ENCODE data around the gene ELFN1.

DNA sequence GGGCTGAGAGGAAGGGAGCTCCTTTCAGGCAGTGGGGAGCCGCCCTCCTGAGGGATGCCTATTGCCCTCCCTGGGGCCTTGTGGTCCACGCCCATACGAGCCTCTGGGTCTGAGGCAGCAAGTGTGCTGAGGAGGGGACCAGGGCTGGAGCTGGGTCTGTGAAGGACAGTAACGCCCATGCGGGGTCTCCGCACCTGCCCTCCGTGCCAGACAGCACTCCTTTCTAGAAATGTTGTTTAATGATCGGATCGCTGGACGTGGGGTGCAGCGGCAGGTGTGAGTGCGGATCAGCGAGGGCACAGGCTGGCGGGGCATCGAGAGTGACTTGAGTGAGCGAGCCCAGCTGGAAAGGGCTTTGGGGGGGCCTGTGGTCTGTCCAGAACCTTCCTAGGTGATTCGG, 70.1 kb downstream of the ELFN1 start:
- TF ChIP-seq SIN3A (IDR thresholded peaks at IDR 0.05; ENCODE audit: borderline replicate concordance, low read depth, low read length) (no peak), CTCF (IDR thresholded peaks at IDR 0.05) (no peak), RAD21 (IDR thresholded peaks at IDR 0.05; ENCODE audit: low read length) (no peak), JUND (IDR thresholded peaks at IDR 0.05) (no peak), GABPA (IDR thresholded peaks at IDR 0.05; ENCODE audit: low read depth) (no peak)
- TF ChIP-seq, protein P1, sequence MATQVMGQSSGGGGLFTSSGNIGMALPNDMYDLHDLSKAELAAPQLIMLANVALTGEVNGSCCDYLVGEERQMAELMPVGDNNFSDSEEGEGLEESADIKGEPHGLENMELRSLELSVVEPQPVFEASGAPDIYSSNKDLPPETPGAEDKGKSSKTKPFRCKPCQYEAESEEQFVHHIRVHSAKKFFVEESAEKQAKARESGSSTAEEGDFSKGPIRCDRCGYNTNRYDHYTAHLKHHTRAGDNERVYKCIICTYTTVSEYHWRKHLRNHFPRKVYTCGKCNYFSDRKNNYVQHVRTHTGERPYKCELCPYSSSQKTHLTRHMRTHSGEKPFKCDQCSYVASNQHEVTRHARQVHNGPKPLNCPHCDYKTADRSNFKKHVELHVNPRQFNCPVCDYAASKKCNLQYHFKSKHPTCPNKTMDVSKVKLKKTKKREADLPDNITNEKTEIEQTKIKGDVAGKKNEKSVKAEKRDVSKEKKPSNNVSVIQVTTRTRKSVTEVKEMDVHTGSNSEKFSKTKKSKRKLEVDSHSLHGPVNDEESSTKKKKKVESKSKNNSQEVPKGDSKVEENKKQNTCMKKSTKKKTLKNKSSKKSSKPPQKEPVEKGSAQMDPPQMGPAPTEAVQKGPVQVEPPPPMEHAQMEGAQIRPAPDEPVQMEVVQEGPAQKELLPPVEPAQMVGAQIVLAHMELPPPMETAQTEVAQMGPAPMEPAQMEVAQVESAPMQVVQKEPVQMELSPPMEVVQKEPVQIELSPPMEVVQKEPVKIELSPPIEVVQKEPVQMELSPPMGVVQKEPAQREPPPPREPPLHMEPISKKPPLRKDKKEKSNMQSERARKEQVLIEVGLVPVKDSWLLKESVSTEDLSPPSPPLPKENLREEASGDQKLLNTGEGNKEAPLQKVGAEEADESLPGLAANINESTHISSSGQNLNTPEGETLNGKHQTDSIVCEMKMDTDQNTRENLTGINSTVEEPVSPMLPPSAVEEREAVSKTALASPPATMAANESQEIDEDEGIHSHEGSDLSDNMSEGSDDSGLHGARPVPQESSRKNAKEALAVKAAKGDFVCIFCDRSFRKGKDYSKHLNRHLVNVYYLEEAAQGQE (IDR thresholded peaks at IDR 0.05; ENCODE audit: low read depth, low read length), result no peak
